Naive B cell (primary cell): Measurements from ENCODE around the gene CKM. TPM values are rescaled to one million over a fixed set of nuclear protein-coding genes. Genes with fewer than 3 reads are reported as not detected.
A peak's percentile ranks its signal among the peaks of the same experiment; 100 is the strongest.

Experiments used
- ATAC-seq, 2 donors: fragments of 150-1000 bp; cut with Tn5 transposase; 2 replicates each; pipeline ENCODE4 v1.10.0; 2021; ENCODE audit warnings: low read depth in 2 of 2, mild to moderate bottlenecking in 2 of 2, moderate library complexity in 2 of 2
- DNase-seq: peaks from one replicate; pipeline ENCODE4 v3.0.0; 2022
- H3K27ac Mint-ChIP-seq, 6 donors: one replicate each; pipeline ENCODE4 v1.8.0; 2020 to 2022; ENCODE audit warnings: mild to moderate bottlenecking in 6 of 6, mixed read lengths in 6 of 6, moderate library complexity in 5 of 6, inconsistent platforms in 2 of 6
- H3K27me3 Mint-ChIP-seq, 3 donors: one replicate each; pipeline ENCODE4 v1.8.0; 2021 to 2022; ENCODE audit warnings: mixed read lengths in 3 of 3, mild to moderate bottlenecking in 1 of 3
- H3K36me3 Mint-ChIP-seq, 2 donors: one replicate each; pipeline ENCODE4 v1.8.0; 2020 to 2022; ENCODE audit warnings: mixed read lengths in 2 of 2, inconsistent platforms in 1 of 2, mild to moderate bottlenecking in 1 of 2
- H3K4me1 Mint-ChIP-seq, 3 donors: one replicate each; pipeline ENCODE4 v1.8.0; 2020 to 2022; ENCODE audit warnings: mixed read lengths in 3 of 3, inconsistent platforms in 1 of 3, mild to moderate bottlenecking in 1 of 3, moderate library complexity in 1 of 3
- H3K4me3 Mint-ChIP-seq, 8 donors: one replicate each; pipeline ENCODE4 v1.8.0; 2020 to 2022; ENCODE audit warnings: mild to moderate bottlenecking in 8 of 8, mixed read lengths in 8 of 8, moderate library complexity in 8 of 8, inconsistent platforms in 2 of 8
- H3K9me3 Mint-ChIP-seq, 7 donors: one replicate each; pipeline ENCODE4 v1.8.0; 2020 to 2022; ENCODE audit warnings: mixed read lengths in 7 of 7, mild to moderate bottlenecking in 5 of 7, inconsistent platforms in 2 of 7, moderate library complexity in 1 of 7
- polyA plus RNA-seq, 6 donors: library from polyadenylated mRNA; unstranded; fragments of 300-500 nt; fragmentation: Illumina TruSeq; gene quantifications; one replicate each; pipeline ENCODE4 v1.2.3, GENCODE V29; 2021; ENCODE audit warnings: low read depth in 6 of 6

Gene CKM
- polyA plus RNA-seq, 6 donors from 2014 or later = not detected

- Mint-ChIP-seq H3K36me3 (no peaks in the 10 kb centered on the region), H3K4me3 (no peak overlapping the region), H3K27me3 (no peaks in the 10 kb centered on the region), H3K9me3 (no peaks in the 10 kb centered on the region), H3K27ac (peak overlapping the region in 3 of 6 donors; percentile 11 to 58 (median 36)), H3K4me1 (peaks cover 5% of the 10 kb centered on the region in 3 donors)
- no peak for DNase-seq
- ATAC-seq = no peak
Observed at GRCh38 chr19:45265375-45265774, 57.3 kb downstream of the CKM start.

- Mint-ChIP-seq H3K4me1 (peaks cover 5% of the 10 kb centered on the region in 3 donors), H3K27ac (no peak overlapping the region)
Observed at GRCh38 chr19:45264781-45265317, 57.8 kb downstream of the CKM start.

DNA sequence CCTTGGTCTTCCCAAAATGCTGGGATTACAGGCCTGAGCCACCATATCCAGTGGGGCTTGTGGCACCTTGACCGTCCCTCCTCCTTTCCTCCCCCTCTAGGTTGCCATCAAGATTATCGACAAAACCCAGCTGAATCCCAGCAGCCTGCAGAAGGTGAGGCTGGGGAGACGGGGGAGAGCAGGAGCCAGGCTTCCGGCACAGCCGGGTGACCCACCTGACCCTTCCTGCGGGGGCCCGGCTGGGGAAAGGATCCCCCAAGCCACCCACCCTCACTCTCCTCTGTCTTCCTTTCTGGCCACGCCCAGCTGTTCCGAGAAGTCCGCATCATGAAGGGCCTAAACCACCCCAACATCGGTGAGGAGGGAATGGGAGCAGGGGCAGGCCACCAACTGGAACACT is 59.7 kb downstream of the CKM start:
- Mint-ChIP-seq H3K36me3 (no peaks in the 10 kb centered on the region), H3K27ac (peak overlapping the region in 1 of 6 donors; percentile 27), H3K4me3 (no peak overlapping the region), H3K9me3 (no peaks in the 10 kb centered on the region), H3K4me1 (peaks cover 5 to 9% (median 5%) of the 10 kb centered on the region in 3 donors), H3K27me3 (no peaks in the 10 kb centered on the region)
- DNase-seq = no peak
- ATAC-seq = no peak

More at GRCh38 chr19:45264781-45265317, 57.8 kb downstream of the CKM start:
- H3K9me3 Mint-ChIP-seq = no peaks in the 10 kb centered on the region
- DNase-seq = no peak
- ATAC-seq = no peak
- H3K4me3 Mint-ChIP-seq = no peak overlapping the region
- H3K36me3 Mint-ChIP-seq = no peaks in the 10 kb centered on the region
- H3K27me3 Mint-ChIP-seq = no peaks in the 10 kb centered on the region

DNA sequence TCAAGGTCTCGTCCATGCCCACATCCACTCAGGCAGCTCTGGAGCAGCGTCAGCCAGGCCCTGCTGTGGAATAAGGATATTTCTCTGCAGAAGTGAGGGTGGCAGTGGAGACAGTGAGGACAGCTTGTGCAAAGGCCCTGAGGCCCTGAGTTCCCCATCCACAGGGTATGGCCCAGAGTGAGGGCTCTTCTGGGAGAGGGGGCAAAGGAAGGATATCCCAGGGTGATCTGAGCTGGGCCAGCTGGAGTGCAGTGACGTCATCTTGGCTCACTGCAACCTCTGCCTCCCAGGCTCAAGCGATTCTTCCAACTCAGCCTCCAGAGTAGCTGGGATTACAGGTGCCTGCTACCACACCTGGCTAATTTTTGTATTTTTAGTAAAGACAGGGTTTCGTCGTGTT is 60.1 kb downstream of the CKM start:
- ATAC-seq (no peak), DNase-seq (no peak)
- Mint-ChIP-seq H3K27ac (no peak overlapping the region), H3K4me1 (peaks cover 5 to 9% (median 5%) of the 10 kb centered on the region in 3 donors), H3K4me3 (no peak overlapping the region), H3K36me3 (no peaks in the 10 kb centered on the region), H3K27me3 (no peaks in the 10 kb centered on the region), H3K9me3 (no peaks in the 10 kb centered on the region)

DNA sequence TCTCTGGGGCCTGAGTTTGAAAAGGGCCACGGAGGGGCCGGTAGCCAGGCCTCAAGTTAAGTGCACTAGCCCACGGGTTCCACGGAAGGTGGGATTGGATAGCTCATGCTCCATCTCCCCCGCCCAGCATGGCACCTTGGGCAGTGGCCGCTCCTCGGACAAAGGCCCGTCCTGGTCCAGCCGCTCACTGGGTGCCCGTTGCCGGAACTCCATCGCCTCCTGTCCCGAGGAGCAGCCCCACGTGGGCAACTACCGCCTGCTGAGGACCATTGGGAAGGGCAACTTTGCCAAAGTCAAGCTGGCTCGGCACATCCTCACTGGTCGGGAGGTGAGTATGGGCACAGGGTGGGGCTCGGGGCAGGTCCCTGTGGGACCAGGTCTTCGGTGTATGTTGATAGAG is 63.8 kb downstream of the CKM start:
- H3K4me1 Mint-ChIP-seq = peaks cover 10 to 30% (median 26%) of the 10 kb centered on the region in 3 donors
- no peaks in the 10 kb centered on the region for H3K36me3 Mint-ChIP-seq
- H3K4me3 Mint-ChIP-seq = no peak overlapping the region
- H3K9me3 Mint-ChIP-seq = no peaks in the 10 kb centered on the region
- ATAC-seq = no peak
- H3K27ac Mint-ChIP-seq = no peak overlapping the region
- DNase-seq = no peak
- no peaks in the 10 kb centered on the region for H3K27me3 Mint-ChIP-seq

GRCh38 chr19:45256836-45257235 is 65.8 kb downstream of the CKM start:
- H3K36me3 Mint-ChIP-seq = no peaks in the 10 kb centered on the region
- H3K4me1 Mint-ChIP-seq = peaks cover 28 to 48% (median 45%) of the 10 kb centered on the region in 3 donors
- peak overlapping the region in 2 of 8 donors; percentile 36 to 63 for H3K4me3 Mint-ChIP-seq
- H3K9me3 Mint-ChIP-seq = no peaks in the 10 kb centered on the region
- H3K27me3 Mint-ChIP-seq = no peaks in the 10 kb centered on the region
- ATAC-seq (no peak), DNase-seq (no peak)
- H3K27ac Mint-ChIP-seq = peak overlapping the region in 1 of 6 donors; percentile 19

Other genes with a start within 250 kb of the CKM start
- 10 to 100 TPM in 5 of 6 donors, 1 to 10 TPM in 1; 7.2 to 35.9 (median 13.7) TPM for gene ZNF296, start 246.4 kb downstream of the CKM start, polyA plus RNA-seq
- 100 to 1,000 TPM in 4 of 6 donors, 10 to 100 TPM in 2; 86.8 to 138 (median 102) TPM for gene GEMIN7, start 243.6 kb downstream of the CKM start, polyA plus RNA-seq
- gene PPP1R37, start 229.7 kb downstream of the CKM start, polyA plus RNA-seq = 1 to 10 TPM in 1 of 6 donors, under 1 TPM in 4, not detected in 1; 0.20 to 1.4 (median 0.32) TPM
- not detected for gene NKPD1, start 161.9 kb downstream of the CKM start, polyA plus RNA-seq
- 100 to 1,000 TPM; 114 to 248 (median 134) TPM for gene TRAPPC6A, start 144.6 kb downstream of the CKM start, polyA plus RNA-seq
- 10 to 100 TPM in 5 of 6 donors, 1 to 10 TPM in 1; 9.1 to 24.5 (median 13.6) TPM for gene BLOC1S3, start 144.1 kb downstream of the CKM start, polyA plus RNA-seq
- not detected for gene EXOC3L2, start 77.5 kb downstream of the CKM start, polyA plus RNA-seq
- 1 to 10 TPM in 1 of 6 donors, under 1 TPM in 4, not detected in 1; 0.35 to 2.7 (median 0.82) TPM for gene MARK4, start 71.6 kb downstream of the CKM start, polyA plus RNA-seq
- gene KLC3, start 17.9 kb upstream of the CKM start, polyA plus RNA-seq = not detected
- gene ERCC2, start 47.7 kb upstream of the CKM start, polyA plus RNA-seq = 1 to 10 TPM; 4.7 to 8.0 (median 6.7) TPM
- 1 to 10 TPM in 4 of 6 donors, under 1 TPM in 1, not detected in 1; 0.29 to 4.3 (median 2.5) TPM for gene PPP1R13L, start 82.2 kb upstream of the CKM start, polyA plus RNA-seq
- gene POLR1G, start 83.8 kb upstream of the CKM start, polyA plus RNA-seq = 1 to 10 TPM in 5 of 6 donors, under 1 TPM in 1; 0.49 to 8.5 (median 3.0) TPM
- gene ERCC1, start 101.0 kb upstream of the CKM start, polyA plus RNA-seq = 10 to 100 TPM; 40.0 to 91.4 (median 46.2) TPM
- gene FOSB, start 145.1 kb upstream of the CKM start, polyA plus RNA-seq = 100 to 1,000 TPM in 1 of 6 donors, 10 to 100 TPM in 5; 26.6 to 110 (median 82.1) TPM
- gene RTN2, start 174.2 kb upstream of the CKM start, polyA plus RNA-seq = under 1 TPM in 3 of 6 donors, not detected in 3; 0.28 to 0.58 (median 0.47) TPM
- 1 to 10 TPM; 1.6 to 3.4 (median 2.4) TPM for gene PPM1N, start 175.6 kb upstream of the CKM start, polyA plus RNA-seq
- 10 to 100 TPM; 51.5 to 87.2 (median 64.3) TPM for gene VASP, start 184.6 kb upstream of the CKM start, polyA plus RNA-seq